Body of pancreas (tissue), 4 donors: ENCODE data around the gene PHETA2.

ENCODE experiments used
- POLR2A ChIP-seq, 3 donors: fragments of 450-650 bp; IDR thresholded peaks; one replicate each; pipeline ENCODE4 v1.6.1; 2016; ENCODE audit warnings: antibody characterized with exemption in 3 of 3, mild to moderate bottlenecking in 2 of 3
- TF ChIP-seq, protein P1 (sequence below), 7 experiments: fragments of 450-650 bp in 4 of 7; fragments of 200-600 bp in 3 of 7; sonication (generic) in 3 of 7; IDR thresholded peaks; one replicate each; pipeline ENCODE4 v1.5.1; 2016 to 2019; ENCODE audit warnings: antibody characterized with exemption in 7 of 7

DNA sequence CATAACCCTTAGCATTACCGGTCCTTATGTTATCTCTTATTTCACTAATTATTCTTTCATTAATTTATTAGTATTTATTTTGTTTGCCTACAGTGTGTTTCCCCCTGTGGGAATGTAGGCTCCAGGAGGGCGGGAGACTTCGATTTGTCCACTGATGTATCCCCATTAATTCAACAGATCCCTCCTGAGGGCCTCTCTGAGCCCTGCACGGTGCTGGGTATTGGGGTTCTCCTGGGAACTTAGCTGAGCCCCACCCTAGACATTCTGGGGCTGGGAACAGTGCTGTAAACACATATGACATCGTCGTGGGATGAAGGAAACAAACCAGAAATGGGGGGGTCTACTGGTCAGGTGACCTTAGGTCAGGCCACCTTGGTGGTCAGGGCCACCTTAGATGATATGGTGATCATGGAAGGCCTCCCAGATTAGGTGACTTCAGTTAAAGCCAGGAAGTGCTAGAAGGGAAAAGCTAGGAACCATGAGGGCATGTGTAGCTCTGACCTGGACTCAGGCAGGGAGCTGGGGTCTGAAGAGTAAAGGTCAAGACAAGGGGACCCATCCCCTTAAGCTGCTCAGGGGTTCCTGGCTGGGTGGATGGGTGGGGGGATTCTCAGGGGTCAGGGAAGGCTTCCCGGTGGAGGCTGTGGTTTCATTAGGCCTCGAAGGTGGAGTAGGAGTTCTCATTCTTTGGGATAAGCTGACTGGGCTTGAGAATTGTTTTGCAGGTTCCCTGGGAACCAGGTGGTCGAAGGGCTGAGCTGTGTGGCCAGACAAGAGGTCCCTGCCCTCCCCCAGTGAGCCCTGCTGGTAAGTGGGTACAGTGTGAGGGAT, 1.0 kb downstream of the PHETA2 start:
- TF ChIP-seq, protein P1, sequence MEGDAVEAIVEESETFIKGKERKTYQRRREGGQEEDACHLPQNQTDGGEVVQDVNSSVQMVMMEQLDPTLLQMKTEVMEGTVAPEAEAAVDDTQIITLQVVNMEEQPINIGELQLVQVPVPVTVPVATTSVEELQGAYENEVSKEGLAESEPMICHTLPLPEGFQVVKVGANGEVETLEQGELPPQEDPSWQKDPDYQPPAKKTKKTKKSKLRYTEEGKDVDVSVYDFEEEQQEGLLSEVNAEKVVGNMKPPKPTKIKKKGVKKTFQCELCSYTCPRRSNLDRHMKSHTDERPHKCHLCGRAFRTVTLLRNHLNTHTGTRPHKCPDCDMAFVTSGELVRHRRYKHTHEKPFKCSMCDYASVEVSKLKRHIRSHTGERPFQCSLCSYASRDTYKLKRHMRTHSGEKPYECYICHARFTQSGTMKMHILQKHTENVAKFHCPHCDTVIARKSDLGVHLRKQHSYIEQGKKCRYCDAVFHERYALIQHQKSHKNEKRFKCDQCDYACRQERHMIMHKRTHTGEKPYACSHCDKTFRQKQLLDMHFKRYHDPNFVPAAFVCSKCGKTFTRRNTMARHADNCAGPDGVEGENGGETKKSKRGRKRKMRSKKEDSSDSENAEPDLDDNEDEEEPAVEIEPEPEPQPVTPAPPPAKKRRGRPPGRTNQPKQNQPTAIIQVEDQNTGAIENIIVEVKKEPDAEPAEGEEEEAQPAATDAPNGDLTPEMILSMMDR (IDR thresholded peaks at IDR 0.05) = no peak
- no peak for TF ChIP-seq POLR2A (IDR thresholded peaks at IDR 0.05)
